Liver (tissue), 9 donors: ENCODE results near the gene TGFBR1. TPM values are rescaled to one million over a fixed set of nuclear protein-coding genes. Genes with fewer than 3 reads are reported as not detected.

Experiments
- DNase-seq: peaks from one replicate; pipeline ENCODE4 v3.0.0-alpha.2; 2017; ENCODE audit warnings: low spot score
- H3K27ac ChIP-seq, 2 donors: one replicate each; pipeline ENCODE4 v1.7.0; 2013; ENCODE audit warnings: inconsistent platforms in 2 of 2, low read length in 2 of 2, control low read depth in 1 of 2, low read depth in 1 of 2, mild to moderate bottlenecking in 1 of 2
- H3K27me3 ChIP-seq, 4 donors: one replicate each; pipeline versions ENCODE4 v1.6.1 to v1.7.0; 2013; ENCODE audit warnings: low read length in 3 of 4, inconsistent platforms in 1 of 4, mild to moderate bottlenecking in 1 of 4, moderate library complexity in 1 of 4; ENCODE audit not compliant: control insufficient read depth in 4 of 4, insufficient read depth in 4 of 4
- H3K36me3 ChIP-seq, 4 donors: one replicate each; pipeline versions ENCODE4 v1.6.1 to v1.7.0; 2013; ENCODE audit warnings: low read length in 3 of 4, mild to moderate bottlenecking in 3 of 4, low read depth in 1 of 4, moderate library complexity in 1 of 4; ENCODE audit not compliant: control insufficient read depth in 4 of 4, insufficient read depth in 3 of 4
- H3K4me1 ChIP-seq, 4 donors: one replicate each; pipeline versions ENCODE4 v1.6.1 to v1.7.0; 2013; ENCODE audit warnings: low read length in 3 of 4, mild to moderate bottlenecking in 3 of 4, moderate library complexity in 1 of 4; ENCODE audit not compliant: control insufficient read depth in 4 of 4, insufficient read depth in 4 of 4
- H3K4me3 ChIP-seq, 3 donors: one replicate each; pipeline versions ENCODE4 v1.6.1 to v1.7.0; 2013; ENCODE audit warnings: low read length in 3 of 3, control low read depth in 1 of 3, low read depth in 1 of 3, mild to moderate bottlenecking in 1 of 3
- H3K9ac ChIP-seq, 2 donors: one replicate each; pipeline ENCODE4 v1.7.0; 2013; ENCODE audit warnings: low read length in 2 of 2, mild to moderate bottlenecking in 2 of 2, moderate library complexity in 2 of 2, control low read depth in 1 of 2, low read depth in 1 of 2
- H3K9me3 ChIP-seq, 4 donors: one replicate each; pipeline versions ENCODE4 v1.6.1 to v1.7.0; 2013; ENCODE audit warnings: low read length in 3 of 4; ENCODE audit not compliant: control insufficient read depth in 4 of 4
- EGR1 ChIP-seq, 2 donors: IDR thresholded peaks; 2 replicates each; pipeline ENCODE4 v1.6.1; 2016 to 2018; ENCODE audit warnings: antibody characterized with exemption in 2 of 2, low read depth in 2 of 2
- FOXA1 ChIP-seq: IDR thresholded peaks from 2 replicates; pipeline ENCODE4 v1.6.1; 2016; ENCODE audit warnings: antibody characterized with exemption
- FOXA2 ChIP-seq: IDR thresholded peaks from 2 replicates; pipeline ENCODE4 v1.6.1; 2016; ENCODE audit warnings: antibody characterized with exemption
- GABPA ChIP-seq, 2 donors: IDR thresholded peaks in 1 of 2; conservative IDR thresholded peaks in 1 of 2; 2 replicates each; pipeline ENCODE4 v1.6.1; 2016; ENCODE audit warnings: antibody characterized with exemption in 2 of 2, mild to moderate bottlenecking in 1 of 2, moderate library complexity in 1 of 2
- HNF4A ChIP-seq, 2 donors: conservative IDR thresholded peaks; 2 replicates each; pipeline ENCODE4 v1.6.1; 2016; ENCODE audit warnings: antibody characterized with exemption in 2 of 2, mild to moderate bottlenecking in 2 of 2
- HNF4G ChIP-seq: IDR thresholded peaks from 2 replicates; pipeline ENCODE4 v1.6.1; 2016; ENCODE audit warnings: antibody characterized with exemption
- JUND ChIP-seq, 2 donors: IDR thresholded peaks; 2 replicates each; pipeline ENCODE4 v1.6.1; 2016; ENCODE audit warnings: antibody characterized with exemption in 2 of 2
- MAX ChIP-seq: IDR thresholded peaks from 2 replicates; pipeline ENCODE4 v1.6.1; 2016; ENCODE audit warnings: antibody characterized with exemption
- NR2F2 ChIP-seq: IDR thresholded peaks from 2 replicates; pipeline ENCODE4 v1.6.1; 2016; ENCODE audit warnings: antibody characterized with exemption
- RAD21 ChIP-seq, 2 donors: IDR thresholded peaks; 2 replicates each; pipeline ENCODE4 v1.6.1; 2016; ENCODE audit warnings: antibody characterized with exemption in 2 of 2, mild to moderate bottlenecking in 2 of 2
- REST ChIP-seq: IDR thresholded peaks from 2 replicates; pipeline ENCODE4 v1.6.1; 2016; ENCODE audit warnings: antibody characterized with exemption, mild to moderate bottlenecking
- RXRA ChIP-seq, 2 donors: IDR thresholded peaks; 2 replicates each; pipeline ENCODE4 v1.6.1; 2017 to 2018; ENCODE audit warnings: antibody characterized with exemption in 2 of 2, mild to moderate bottlenecking in 1 of 2
- SP1 ChIP-seq: IDR thresholded peaks from 2 replicates; pipeline ENCODE4 v1.6.1; 2018; ENCODE audit warnings: antibody characterized with exemption, mild to moderate bottlenecking
- TAF1 ChIP-seq: conservative IDR thresholded peaks from 2 replicates; pipeline ENCODE4 v1.6.1; 2016; ENCODE audit warnings: antibody characterized with exemption, mild to moderate bottlenecking
- YY1 ChIP-seq: IDR thresholded peaks from 2 replicates; pipeline ENCODE4 v1.6.1; 2016; ENCODE audit warnings: antibody characterized with exemption, mild to moderate bottlenecking
- WGBS: extraction: QIAGEN DNeasy Blood & Tissue Kit; methylation state at CpG from one replicate; pipeline ENCODE4 v1.1.7; 2013; 5-methylcytosine and 5-hydroxymethylcytosine counted together
- polyA plus RNA-seq, 2 donors: library from polyadenylated mRNA; stranded (reverse) in 1 of 2; unstranded in 1 of 2; fragments of 200-250 nt in 1 of 2; fragments of >200 nt in 1 of 2; fragmentation: Nextera tagmentation in 1 of 2; extraction: Ambion mirVana in 1 of 2; gene quantifications; one replicate each; pipeline versions ENCODE4 v1.2.1 to v1.2.3, GENCODE V29; 2013 to 2015
- total RNA-seq, 2 donors: library from RNA; depleted of rRNA; stranded (reverse); fragments of >200 nt; gene quantifications; one replicate each; pipeline ENCODE4 v1.2.3, GENCODE V29; 2014
- TF ChIP-seq, protein P1 (sequence below): IDR thresholded peaks from 2 replicates; pipeline ENCODE4 v1.6.1; 2016; ENCODE audit warnings: antibody characterized with exemption
- TF ChIP-seq, protein P2 (sequence below): fragments of 150-350 bp; IDR thresholded peaks from 2 replicates; pipeline ENCODE4 v1.5.1; 2017; ENCODE audit warnings: improper control_type of control experiment, low read depth, low read length; ENCODE audit not compliant: missing input control
- TF ChIP-seq, protein P3 (sequence below): IDR thresholded peaks from 2 replicates; pipeline ENCODE4 v1.6.1; 2016; ENCODE audit warnings: antibody characterized with exemption
- donor health status: healthy.
- donor health status: healthy.
- donor health status: healthy.
- donor health status: healthy.
- donor health status: healthy.

Gene TGFBR1
- total and polyA plus RNA-seq, 4 donors: 3.1 to 18.2 (median 11.0) TPM

- Histone ChIP-seq H3K27ac (no peak overlapping the region), H3K36me3 (no peaks in the 10 kb centered on the region), H3K4me1 (no peaks in the 10 kb centered on the region), H3K9me3 (peaks cover 2 to 5% (median 4%) of the 10 kb centered on the region in 4 donors), H3K9ac (no peak overlapping the region), H3K27me3 (no peaks in the 10 kb centered on the region), H3K4me3 (no peak overlapping the region)
- TF ChIP-seq RAD21 (IDR thresholded peaks at IDR 0.05) (no peak), NR2F2 (no peak), EGR1 (IDR thresholded peaks at IDR 0.05; ENCODE audit: low read depth in 2 of 2) (no peak), RXRA (IDR thresholded peaks at IDR 0.05) (no peak), MAX (no peak), HNF4A (conservative IDR thresholded peaks at IDR 0.05) (no peak), GABPA (IDR thresholded peaks at IDR 0.05 in 1 of 2, conservative IDR thresholded peaks at IDR 0.05 in 1 of 2) (no peak), TAF1 (no peak), SP1 (no peak), YY1 (no peak), FOXA1 (no peak), FOXA2 (no peak), HNF4G (no peak), REST (no peak), JUND (IDR thresholded peaks at IDR 0.05) (no peak)
- TF ChIP-seq, protein P1, sequence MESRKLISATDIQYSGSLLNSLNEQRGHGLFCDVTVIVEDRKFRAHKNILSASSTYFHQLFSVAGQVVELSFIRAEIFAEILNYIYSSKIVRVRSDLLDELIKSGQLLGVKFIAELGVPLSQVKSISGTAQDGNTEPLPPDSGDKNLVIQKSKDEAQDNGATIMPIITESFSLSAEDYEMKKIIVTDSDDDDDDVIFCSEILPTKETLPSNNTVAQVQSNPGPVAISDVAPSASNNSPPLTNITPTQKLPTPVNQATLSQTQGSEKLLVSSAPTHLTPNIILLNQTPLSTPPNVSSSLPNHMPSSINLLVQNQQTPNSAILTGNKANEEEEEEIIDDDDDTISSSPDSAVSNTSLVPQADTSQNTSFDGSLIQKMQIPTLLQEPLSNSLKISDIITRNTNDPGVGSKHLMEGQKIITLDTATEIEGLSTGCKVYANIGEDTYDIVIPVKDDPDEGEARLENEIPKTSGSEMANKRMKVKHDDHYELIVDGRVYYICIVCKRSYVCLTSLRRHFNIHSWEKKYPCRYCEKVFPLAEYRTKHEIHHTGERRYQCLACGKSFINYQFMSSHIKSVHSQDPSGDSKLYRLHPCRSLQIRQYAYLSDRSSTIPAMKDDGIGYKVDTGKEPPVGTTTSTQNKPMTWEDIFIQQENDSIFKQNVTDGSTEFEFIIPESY: no peak
- TF ChIP-seq, protein P2, sequence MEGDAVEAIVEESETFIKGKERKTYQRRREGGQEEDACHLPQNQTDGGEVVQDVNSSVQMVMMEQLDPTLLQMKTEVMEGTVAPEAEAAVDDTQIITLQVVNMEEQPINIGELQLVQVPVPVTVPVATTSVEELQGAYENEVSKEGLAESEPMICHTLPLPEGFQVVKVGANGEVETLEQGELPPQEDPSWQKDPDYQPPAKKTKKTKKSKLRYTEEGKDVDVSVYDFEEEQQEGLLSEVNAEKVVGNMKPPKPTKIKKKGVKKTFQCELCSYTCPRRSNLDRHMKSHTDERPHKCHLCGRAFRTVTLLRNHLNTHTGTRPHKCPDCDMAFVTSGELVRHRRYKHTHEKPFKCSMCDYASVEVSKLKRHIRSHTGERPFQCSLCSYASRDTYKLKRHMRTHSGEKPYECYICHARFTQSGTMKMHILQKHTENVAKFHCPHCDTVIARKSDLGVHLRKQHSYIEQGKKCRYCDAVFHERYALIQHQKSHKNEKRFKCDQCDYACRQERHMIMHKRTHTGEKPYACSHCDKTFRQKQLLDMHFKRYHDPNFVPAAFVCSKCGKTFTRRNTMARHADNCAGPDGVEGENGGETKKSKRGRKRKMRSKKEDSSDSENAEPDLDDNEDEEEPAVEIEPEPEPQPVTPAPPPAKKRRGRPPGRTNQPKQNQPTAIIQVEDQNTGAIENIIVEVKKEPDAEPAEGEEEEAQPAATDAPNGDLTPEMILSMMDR: no peak
- TF ChIP-seq, protein P3, sequence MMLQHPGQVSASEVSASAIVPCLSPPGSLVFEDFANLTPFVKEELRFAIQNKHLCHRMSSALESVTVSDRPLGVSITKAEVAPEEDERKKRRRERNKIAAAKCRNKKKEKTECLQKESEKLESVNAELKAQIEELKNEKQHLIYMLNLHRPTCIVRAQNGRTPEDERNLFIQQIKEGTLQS: no peak
- DNase-seq: no peak
- WGBS: 88% methylated on average over 3 of the region's 3 CpGs
Measured at GRCh38 chr9:99093492-99093791, 11.5 kb upstream of the TGFBR1 start.

GRCh38 chr9:99095565-99095964 lies 9.3 kb upstream of the TGFBR1 start:
- Histone ChIP-seq H3K9me3 (no peaks in the 10 kb centered on the region), H3K9ac (no peak overlapping the region), H3K27me3 (no peaks in the 10 kb centered on the region), H3K27ac (no peak overlapping the region), H3K36me3 (no peaks in the 10 kb centered on the region), H3K4me3 (no peak overlapping the region), H3K4me1 (no peaks in the 10 kb centered on the region)
- DNase-seq: no peak
- no peak for TF ChIP-seq HNF4A (conservative IDR thresholded peaks at IDR 0.05)
- TF ChIP-seq, protein P3: no peak
- TF ChIP-seq RAD21 (IDR thresholded peaks at IDR 0.05): no peak
- TF ChIP-seq FOXA1: no peak
- no peak for TF ChIP-seq NR2F2
- TF ChIP-seq, protein P1: no peak
- TF ChIP-seq FOXA2: no peak
- TF ChIP-seq YY1: no peak
- TF ChIP-seq HNF4G: no peak
- TF ChIP-seq MAX: no peak
- TF ChIP-seq GABPA (IDR thresholded peaks at IDR 0.05 in 1 of 2, conservative IDR thresholded peaks at IDR 0.05 in 1 of 2): no peak
- 68% methylated on average over 3 of the region's 3 CpGs for WGBS
